ENCODE measurements around the gene CD47.

- TF ChIP-seq CTCF (IDR thresholded peaks at IDR 0.05) (no peak), POLR2A (IDR thresholded peaks at IDR 0.05) (no peak)
Measured at GRCh38 chr3:108089579-108089978, 1.3 kb downstream of the CD47 start.
